ENCODE measurements around the gene HSD17B1.

The HSD17B1 gene

DNA sequence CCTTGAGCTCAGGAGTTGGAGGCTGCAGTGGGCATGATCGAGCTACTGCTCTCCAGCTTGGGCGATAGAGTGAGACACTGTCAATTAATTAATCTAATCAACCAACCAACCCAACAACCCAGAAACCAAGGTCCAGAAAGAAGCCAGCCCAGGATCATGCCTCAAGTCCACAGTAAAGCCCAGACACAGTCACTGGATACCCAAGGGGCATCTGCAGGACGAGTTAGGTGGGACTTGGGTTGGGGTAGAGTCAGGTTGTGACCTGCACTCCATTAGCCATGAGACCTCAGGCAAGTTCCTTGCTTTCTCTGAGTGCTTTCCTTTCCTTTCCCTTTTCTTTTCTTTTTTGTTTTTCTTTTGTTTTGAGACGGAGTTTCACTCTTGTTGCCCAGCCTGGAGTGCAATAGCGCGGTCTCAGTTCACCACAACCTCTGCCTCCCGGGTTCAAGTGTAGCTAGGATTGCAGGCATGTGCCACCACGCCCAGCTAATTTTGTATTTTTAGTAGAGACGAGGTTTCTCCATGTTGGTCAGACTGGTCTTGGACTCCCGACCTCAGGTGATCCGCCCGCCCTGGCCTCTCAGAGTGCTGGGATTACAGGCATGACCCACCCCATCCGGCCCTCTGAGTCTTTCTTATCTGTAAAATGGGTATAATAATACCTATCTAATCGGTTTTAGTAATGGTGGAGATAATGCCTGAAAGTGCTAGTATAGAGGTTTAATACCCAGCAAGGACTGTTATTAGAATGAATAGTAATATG lies 3.5 kb upstream of the HSD17B1 start:
- H4K20me1 ChIP-seq (ENCODE audit: control insufficient read depth, insufficient read depth, low read depth, low read length), result no peaks in the 10 kb centered on the region

DNA sequence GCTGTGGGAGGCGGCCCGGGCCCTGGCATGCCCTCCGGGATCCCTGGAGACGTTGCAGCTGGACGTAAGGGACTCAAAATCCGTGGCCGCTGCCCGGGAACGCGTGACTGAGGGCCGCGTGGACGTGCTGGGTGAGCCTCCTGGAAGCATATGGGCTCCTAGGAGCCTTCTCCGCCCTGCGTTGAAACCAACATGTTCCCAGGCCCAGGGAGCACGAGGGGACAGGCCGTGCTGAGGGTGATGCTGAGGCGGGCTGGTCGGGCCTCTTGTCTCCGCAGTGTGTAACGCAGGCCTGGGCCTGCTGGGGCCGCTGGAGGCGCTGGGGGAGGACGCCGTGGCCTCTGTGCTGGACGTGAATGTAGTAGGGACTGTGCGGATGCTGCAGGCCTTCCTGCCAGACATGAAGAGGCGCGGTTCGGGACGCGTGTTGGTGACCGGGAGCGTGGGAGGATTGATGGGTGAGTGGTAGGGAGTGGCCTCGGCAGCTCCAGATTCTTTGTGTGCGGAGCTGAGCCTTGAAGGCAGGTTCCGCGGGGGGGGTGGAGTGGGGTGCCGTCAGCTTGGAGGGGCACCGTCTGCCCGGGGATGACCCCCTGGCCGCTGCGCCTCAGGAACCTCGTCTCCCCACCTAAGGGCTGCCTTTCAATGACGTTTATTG lies 567 bp downstream of the HSD17B1 start:
- no peaks in the 10 kb centered on the region for H3K9me2 ChIP-seq (replicated peaks; ENCODE audit: control insufficient read depth, low read length)
- H3K4me2 ChIP-seq (ENCODE audit: low read length), result peak overlapping the region; percentile 96
- no peak overlapping the region for H3K27ac ChIP-seq (ENCODE audit: low read depth, low read length)
- H3K36me3 ChIP-seq (ENCODE audit: control insufficient read depth, low read length), result peaks cover 3% of the 10 kb centered on the region; the same call in 1 of the 2 replicates
- no peaks in the 10 kb centered on the region for H3K9me3 ChIP-seq (ENCODE audit: control insufficient read depth, insufficient read depth, low read length)
- peak overlapping the region; percentile 99 for H3K4me3 ChIP-seq (ENCODE audit: low read length)
- no peaks in the 10 kb centered on the region for H3K27me3 ChIP-seq (ENCODE audit: control insufficient read depth, low read length)
- H4K20me1 ChIP-seq (ENCODE audit: control insufficient read depth, insufficient read depth, low read depth, low read length), result no peaks in the 10 kb centered on the region
- peaks cover 18% of the 10 kb centered on the region for H3K79me2 ChIP-seq (ENCODE audit: control insufficient read depth, low read length)
- no peak for TF ChIP-seq EZH2phosphoT487 (IDR thresholded peaks at IDR 0.05; ENCODE audit: borderline replicate concordance, low read length)
- TF ChIP-seq, protein P1, sequence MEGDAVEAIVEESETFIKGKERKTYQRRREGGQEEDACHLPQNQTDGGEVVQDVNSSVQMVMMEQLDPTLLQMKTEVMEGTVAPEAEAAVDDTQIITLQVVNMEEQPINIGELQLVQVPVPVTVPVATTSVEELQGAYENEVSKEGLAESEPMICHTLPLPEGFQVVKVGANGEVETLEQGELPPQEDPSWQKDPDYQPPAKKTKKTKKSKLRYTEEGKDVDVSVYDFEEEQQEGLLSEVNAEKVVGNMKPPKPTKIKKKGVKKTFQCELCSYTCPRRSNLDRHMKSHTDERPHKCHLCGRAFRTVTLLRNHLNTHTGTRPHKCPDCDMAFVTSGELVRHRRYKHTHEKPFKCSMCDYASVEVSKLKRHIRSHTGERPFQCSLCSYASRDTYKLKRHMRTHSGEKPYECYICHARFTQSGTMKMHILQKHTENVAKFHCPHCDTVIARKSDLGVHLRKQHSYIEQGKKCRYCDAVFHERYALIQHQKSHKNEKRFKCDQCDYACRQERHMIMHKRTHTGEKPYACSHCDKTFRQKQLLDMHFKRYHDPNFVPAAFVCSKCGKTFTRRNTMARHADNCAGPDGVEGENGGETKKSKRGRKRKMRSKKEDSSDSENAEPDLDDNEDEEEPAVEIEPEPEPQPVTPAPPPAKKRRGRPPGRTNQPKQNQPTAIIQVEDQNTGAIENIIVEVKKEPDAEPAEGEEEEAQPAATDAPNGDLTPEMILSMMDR (IDR thresholded peaks at IDR 0.05; ENCODE audit: low read depth, low read length, poor library complexity, severe bottlenecking), result no peak
- H3K4me1 ChIP-seq (ENCODE audit: control insufficient read depth, low read length), result peaks cover 33% of the 10 kb centered on the region
- H3F3A ChIP-seq (ENCODE audit: control insufficient read depth, insufficient read depth), result no peaks in the 10 kb centered on the region

More for the DNA sequence above, 3.5 kb upstream of the HSD17B1 start:
- no peaks in the 10 kb centered on the region for H3F3A ChIP-seq (ENCODE audit: control insufficient read depth, insufficient read depth)
- no peaks in the 10 kb centered on the region for H3K27me3 ChIP-seq (ENCODE audit: control insufficient read depth, low read length)
- peaks cover 20% of the 10 kb centered on the region for H3K4me1 ChIP-seq (ENCODE audit: control insufficient read depth, low read length)
- no peaks in the 10 kb centered on the region for H3K9me3 ChIP-seq (ENCODE audit: control insufficient read depth, insufficient read depth, low read length)
- H3K79me2 ChIP-seq (ENCODE audit: control insufficient read depth, low read length), result peaks cover 9% of the 10 kb centered on the region
- H3K4me2 ChIP-seq (ENCODE audit: low read length), result peak overlapping the region; percentile 79
- TF ChIP-seq EZH2phosphoT487 (IDR thresholded peaks at IDR 0.05; ENCODE audit: borderline replicate concordance, low read length), result no peak
- TF ChIP-seq, protein P1 (IDR thresholded peaks at IDR 0.05; ENCODE audit: low read depth, low read length, poor library complexity, severe bottlenecking), result no peak
- peak overlapping the region; percentile 71 for H3K4me3 ChIP-seq (ENCODE audit: low read length)
- H3K27ac ChIP-seq (ENCODE audit: low read depth, low read length), result no peak overlapping the region
- no peaks in the 10 kb centered on the region; the same call in 1 of the 2 replicates for H3K36me3 ChIP-seq (ENCODE audit: control insufficient read depth, low read length)
- no peaks in the 10 kb centered on the region for H3K9me2 ChIP-seq (replicated peaks; ENCODE audit: control insufficient read depth, low read length)

DNA sequence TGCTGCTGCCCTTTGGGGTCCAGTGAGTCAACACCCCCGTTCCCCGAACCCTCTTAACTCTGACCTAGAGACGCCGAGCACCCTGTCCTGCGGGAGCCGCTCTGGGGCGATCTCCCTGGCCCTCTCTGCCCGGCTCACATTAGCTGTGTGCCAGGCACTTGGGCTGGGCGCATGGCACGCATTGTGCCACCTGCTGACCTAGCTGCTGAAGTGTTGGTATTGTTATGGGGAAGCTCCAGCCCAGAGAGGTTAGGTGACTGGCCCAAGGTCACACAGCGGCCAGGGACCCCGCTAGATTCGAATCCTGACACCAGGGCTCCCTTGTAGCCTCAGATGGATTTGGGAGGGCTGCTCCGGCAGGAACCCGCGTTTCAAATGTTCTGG lies 1.1 kb downstream of the HSD17B1 start:
- peak overlapping the region; percentile 99 for H3K4me3 ChIP-seq (ENCODE audit: low read length)
- H3K36me3 ChIP-seq (ENCODE audit: control insufficient read depth, low read length), result peaks cover 3% of the 10 kb centered on the region; the same call in 1 of the 2 replicates
- H4K20me1 ChIP-seq (ENCODE audit: control insufficient read depth, insufficient read depth, low read depth, low read length), result no peaks in the 10 kb centered on the region
- H3K9me3 ChIP-seq (ENCODE audit: control insufficient read depth, insufficient read depth, low read length), result no peaks in the 10 kb centered on the region
- H3K27me3 ChIP-seq (ENCODE audit: control insufficient read depth, low read length), result no peaks in the 10 kb centered on the region
- no peaks in the 10 kb centered on the region for H3F3A ChIP-seq (ENCODE audit: control insufficient read depth, insufficient read depth)
- no peaks in the 10 kb centered on the region for H3K9me2 ChIP-seq (replicated peaks; ENCODE audit: control insufficient read depth, low read length)
- peaks cover 18% of the 10 kb centered on the region for H3K79me2 ChIP-seq (ENCODE audit: control insufficient read depth, low read length)
- TF ChIP-seq, protein P1 (IDR thresholded peaks at IDR 0.05; ENCODE audit: low read depth, low read length, poor library complexity, severe bottlenecking), result no peak
- no peak for TF ChIP-seq EZH2phosphoT487 (IDR thresholded peaks at IDR 0.05; ENCODE audit: borderline replicate concordance, low read length)
- H3K4me1 ChIP-seq (ENCODE audit: control insufficient read depth, low read length), result peaks cover 28% of the 10 kb centered on the region
- peak overlapping the region; percentile 96 for H3K4me2 ChIP-seq (ENCODE audit: low read length)
- peak overlapping the region; percentile 53 for H3K27ac ChIP-seq (ENCODE audit: low read depth, low read length)

Data from DOHH2 (cell line).